GM12872 (cell line): ENCODE measurements around the gene USPL1.

ENCODE experiments used
- CTCF ChIP-seq: IDR thresholded peaks from 3 replicates; pipeline ENCODE4 v1.5.1; 2011; ENCODE audit warnings: low read depth, mild to moderate bottlenecking, low read length, moderate library complexity; ENCODE audit not compliant: insufficient read depth

USPL1 gene

DNA sequence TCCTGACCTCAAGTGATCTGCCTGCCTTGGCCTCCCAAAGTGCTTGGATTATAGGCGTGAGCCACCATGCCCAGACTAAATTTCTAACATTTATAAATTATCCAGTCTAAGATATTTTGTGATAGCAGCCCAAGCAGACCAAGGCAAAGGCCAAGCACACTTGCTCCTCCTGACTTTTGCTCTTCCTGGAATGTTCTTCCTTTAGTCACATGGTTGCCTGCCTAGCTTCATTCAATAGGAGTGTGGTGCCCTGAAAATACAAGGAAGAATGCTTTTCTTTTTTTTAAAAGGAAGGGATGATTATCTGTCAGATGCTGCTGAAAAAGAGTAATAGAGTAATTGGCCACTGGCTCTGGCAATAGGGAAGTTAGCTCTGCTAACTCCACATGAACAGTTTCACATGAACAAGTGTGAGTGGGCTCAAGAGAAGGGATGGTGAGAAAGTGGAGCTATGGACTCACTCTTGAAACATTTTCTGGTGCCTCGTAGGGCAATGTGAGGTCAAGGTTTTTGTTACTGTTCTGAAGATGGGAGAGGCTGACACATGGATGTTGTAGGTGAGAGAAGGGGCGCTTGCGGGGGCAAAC, 47.1 kb downstream of the USPL1 start:
- TF ChIP-seq CTCF = no peak

DNA sequence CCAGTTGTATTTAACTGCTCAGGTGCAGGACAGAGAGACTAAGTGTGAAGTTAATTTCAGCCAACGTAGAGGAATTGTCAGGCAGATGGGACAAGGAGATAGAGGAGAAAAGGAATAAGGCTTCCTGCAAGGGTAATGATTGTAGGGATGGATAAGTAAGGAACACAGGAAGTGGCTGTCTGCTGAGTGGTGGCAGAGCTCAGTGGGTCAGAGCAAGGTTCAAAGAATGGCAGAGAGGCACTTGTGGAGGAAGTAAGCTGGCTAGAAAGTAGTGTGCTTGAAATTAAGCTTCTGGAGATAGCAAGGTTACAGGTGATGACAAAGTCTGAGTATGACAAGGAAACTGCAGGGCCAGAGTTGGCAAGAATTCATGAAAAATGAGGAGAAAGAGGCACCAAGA, 47.9 kb downstream of the USPL1 start:
- no peak for TF ChIP-seq CTCF

GRCh38 chr13:30666113-30666512, 48.4 kb downstream of the USPL1 start:
- TF ChIP-seq CTCF = no peak

GRCh38 chr13:30667014-30667413, 49.3 kb downstream of the USPL1 start:
- no peak for TF ChIP-seq CTCF

DNA sequence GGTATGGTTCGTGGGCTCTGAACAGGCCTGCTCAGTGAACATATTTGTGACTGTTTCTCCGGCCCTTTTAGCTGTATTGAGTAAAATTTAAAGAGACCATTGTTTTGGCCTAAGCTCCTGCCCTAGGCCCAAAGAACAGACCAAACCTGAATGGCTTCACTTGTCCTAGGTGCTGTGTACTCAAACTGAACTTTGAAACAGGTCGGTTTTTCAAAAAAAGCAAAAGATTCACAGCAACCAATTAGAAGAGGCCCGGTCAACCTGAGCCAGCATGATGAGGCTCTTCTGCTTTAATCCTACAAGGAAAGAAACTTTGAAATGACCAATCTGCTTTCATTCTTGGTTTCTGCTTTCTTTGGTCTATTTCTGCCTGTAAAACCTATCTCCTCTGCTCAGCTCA, 50.6 kb downstream of the USPL1 start:
- no peak for TF ChIP-seq CTCF

GRCh38 chr13:30671271-30671815, 53.6 kb downstream of the USPL1 start:
- no peak for TF ChIP-seq CTCF

GRCh38 chr13:30673669-30674521, 56.2 kb downstream of the USPL1 start:
- peak; percentile 70 for TF ChIP-seq CTCF
